Stimulated activated CD4-positive, alpha-beta T cell treated with anti-CD3 and anti-CD28 coated beads, Interleukin-1b, Interleukin-23, amount 100 ng/mL, for 4 hours (primary cell): ENCODE data around the gene PPP6C.
"Not testable (repeated sequence)": the region's sequence is repeated elsewhere in the genome, so short reads cannot be mapped to it uniquely, and the experiment has no call there.

ENCODE experiments used
- DNase-seq, 2 donors: peaks; one replicate each; pipeline ENCODE4 v3.0.0-alpha.2; 2020; ENCODE audit warnings: low read depth in 2 of 2

Gene PPP6C

DNA sequence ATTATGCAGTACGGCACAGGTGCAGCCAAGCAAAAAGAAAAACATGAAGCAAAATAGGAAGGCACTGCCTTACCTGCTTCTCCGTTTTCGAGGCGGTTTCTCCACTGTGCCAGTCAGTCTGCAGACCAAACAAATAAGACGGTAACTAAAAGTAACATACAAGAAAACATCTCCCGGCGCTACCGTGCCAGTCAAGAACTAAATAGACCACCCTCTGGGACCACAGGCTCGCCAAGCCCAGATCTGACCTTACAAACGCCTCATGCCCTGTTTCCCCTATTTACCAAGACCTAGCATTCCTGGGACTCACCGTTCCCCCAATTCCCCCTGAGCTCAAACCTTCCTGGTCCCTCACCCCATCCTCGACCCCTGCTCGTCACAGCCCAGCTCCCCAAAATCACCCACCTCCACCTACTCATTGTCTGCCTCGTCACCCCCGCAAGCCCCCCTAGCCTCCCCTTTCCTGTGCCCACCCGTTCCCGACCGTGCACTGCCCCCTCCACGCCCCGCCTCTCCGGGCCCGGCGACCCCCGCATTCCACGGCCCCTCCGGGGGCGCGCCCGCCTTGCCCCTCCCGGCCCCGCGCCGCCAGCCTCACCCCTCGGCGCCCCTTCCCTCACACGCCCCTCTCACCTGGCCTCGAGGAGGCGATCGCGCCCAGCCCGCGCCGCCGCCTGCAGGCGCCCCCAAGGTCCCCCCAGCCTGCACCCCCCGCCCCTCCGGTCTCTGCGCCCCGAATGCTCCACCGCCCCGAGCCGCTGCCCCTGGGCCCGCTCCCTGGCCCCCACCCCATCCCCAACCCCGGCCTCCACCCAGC is 46.8 kb downstream of the PPP6C start:
- no peak for DNase-seq

DNA sequence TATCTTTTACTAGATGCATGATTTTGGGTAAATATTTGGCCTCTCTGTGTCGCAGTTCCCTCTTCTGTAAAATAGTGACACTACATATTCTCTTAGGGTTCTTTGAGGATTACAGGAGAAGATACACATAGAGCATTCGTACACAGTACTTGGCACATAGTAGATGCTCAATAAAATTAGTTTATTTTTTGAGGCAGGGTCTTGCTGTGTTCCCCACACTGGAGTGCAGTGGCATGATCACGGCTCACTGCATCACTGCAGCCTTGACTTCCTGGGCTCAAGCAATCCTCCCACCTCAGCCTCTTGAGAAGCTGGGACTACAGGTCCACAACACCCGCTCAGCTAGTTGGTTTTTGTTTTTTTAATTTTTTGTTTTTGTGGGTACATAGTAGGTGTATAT is 47.9 kb downstream of the PPP6C start:
- no peak for DNase-seq

DNA sequence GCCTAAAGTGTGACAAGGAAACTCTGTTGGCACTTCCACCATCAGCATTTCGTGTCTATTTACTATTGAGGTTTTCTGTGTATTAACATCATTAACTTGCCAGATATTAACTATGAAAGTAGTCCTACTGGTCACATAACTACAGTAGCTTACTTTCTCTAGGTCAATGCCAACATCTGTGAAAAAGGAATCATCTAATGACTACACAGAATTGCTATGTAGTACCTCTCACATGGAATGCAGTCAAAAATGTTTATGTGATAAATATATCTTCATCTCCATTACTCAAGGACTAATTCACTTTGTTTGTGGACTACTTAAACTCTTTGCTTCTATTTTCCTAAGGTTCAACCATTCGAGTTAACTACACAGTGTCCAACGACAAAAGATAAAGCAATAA is 48.4 kb downstream of the PPP6C start:
- no peak for DNase-seq

DNA sequence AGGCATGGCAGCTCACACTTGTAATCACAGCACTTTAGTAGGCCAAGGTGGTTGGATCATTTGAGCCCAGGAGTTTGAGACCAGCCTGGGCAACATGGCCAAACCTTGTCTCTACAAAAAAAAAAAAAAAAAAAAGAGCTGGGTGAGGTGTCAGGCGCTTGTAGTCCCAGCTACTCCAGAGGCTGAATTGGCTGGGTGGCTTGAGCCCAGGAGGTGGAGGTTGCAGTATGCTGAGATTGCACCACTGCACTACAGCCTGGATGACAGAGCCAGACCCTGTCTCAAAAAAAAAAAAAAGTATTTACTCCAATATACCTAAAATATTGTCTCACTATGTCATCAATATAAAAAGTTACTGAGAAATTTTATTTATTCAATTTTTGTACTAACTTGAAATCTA is 49.0 kb downstream of the PPP6C start:
- no peak for DNase-seq

DNA sequence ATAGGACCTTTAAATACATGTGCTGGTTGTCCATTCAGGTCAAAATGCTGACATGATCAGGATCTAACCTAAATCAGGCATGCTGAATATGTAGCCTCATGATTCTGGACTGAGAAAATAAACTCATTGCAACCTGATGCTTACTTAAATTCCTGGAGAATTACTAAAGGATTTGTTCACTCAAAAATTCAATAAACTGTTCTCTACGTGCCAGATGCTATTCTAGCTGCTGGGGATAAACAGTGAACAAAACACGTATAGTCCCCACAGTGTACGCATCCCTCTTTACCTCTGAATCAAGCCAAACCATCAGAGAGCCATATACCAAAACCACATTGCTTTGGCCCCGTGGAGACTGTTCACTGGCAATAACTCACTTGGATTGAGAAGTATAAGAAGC is 52.4 kb downstream of the PPP6C start:
- no peak for DNase-seq

DNA sequence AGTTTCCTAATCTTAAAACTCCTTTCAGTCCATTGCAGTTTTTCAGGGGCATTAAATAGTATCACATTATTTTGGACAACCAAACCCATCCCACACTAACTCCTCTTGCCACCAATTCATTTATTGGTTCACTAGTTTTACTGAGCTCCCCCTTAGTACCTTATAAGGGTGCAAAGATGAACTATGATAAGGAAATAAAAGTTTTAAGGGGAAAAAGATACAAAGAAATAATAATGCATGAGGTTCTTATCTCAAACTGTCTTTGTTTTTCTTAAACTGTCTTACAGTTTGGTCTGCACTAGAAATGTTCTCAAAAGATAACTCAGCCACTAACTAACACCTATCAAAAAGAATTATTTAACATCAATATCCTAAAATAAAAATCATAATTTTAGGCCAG is 54.6 kb downstream of the PPP6C start:
- no peak for DNase-seq

DNA sequence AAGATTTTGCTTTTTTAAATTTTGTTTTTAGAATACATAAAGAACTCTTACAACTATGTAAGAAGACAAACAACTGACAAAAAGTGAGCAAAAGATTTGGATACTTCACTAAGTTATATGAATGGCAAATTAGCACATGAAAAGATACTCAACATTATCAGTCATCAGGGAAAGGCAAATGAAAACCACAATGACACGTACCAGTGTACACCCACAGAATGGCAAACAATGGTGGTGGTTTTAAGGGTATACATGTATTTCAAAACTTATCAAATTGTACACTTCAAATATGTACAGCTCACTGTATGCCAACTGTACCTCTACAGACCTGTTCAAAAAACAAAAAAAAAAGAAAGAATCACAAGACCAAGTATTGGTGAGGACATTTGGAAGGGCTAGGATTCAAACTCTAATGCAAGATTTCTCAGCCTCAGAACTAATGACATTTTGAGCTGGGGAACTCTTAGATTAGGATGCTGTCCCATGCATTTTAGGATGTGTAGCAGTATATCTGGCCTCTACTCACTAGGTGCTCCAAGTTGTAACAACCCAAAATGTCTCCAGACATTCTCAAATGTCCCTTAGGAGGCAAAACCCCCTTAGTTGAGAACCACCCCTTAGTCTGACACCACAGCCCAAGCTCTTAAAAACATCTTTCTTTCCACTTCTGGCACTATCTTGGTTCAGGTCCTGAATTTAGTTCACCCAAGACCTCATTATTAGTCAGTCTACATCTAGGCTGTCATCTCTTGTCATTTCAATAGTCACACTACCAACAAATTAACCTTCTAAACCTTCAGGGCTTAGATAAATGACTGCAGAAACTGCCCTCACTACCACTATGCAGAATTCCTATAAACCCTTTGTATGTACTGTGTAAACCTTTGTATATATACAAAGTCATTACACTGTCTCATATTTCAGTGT is 55.9 kb downstream of the PPP6C start:
- no peak for DNase-seq

DNA sequence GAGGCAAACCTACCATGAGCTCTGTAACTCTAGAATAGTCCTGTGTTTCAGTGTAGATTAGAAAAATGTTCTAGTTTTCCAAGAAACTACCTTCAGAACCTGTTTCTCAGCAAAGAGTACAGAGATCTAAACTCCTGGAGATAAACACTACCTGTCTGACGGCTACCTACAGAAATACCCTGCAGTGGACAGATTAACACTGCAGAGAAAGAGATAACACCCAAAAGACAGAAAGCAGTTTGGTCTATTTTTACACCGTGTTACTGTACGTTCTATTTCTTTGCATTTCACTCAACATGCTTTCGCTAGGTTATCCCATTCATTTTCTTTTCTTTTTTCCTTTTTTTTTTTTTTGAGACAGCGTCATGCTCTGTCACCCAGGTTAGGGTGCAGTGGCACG is 57.8 kb downstream of the PPP6C start:
- DNase-seq: no peak

DNA sequence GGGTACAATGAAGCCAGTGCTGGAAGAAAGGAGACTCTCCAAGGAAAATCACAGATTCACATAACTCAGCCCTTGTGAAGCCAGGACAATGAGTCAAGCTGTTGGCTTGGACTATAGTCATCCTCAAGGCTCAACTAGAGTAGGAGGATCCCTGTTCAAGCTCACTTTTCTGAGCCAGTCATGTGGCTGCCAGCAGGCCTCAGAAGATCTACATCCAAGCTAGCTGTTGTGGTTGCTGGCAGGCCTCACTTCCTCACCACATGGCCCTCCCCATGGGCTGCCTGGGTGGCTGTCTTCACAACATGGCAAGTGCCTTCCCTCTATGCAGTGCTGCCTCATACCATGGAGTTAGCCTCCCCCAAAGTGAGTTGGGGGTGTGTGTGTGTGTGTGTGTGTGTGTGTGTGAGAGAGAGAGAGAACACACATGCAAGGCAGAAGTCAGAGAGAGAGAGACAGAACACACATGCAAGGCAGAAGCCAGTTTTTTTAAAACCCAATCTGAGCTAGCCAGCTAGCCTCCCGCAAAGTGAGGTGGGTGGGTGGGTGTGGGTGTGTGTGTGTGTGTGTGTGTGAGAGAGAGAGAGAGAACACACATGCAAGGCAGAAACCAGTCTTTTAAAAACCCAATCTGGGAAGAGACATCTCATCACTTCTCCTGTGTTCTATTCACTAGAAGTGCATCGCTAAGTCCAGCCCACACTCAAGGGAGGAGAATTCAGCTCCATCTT is 63.4 kb downstream of the PPP6C start:
- DNase-seq: peak; percentile 28 to 47

DNA sequence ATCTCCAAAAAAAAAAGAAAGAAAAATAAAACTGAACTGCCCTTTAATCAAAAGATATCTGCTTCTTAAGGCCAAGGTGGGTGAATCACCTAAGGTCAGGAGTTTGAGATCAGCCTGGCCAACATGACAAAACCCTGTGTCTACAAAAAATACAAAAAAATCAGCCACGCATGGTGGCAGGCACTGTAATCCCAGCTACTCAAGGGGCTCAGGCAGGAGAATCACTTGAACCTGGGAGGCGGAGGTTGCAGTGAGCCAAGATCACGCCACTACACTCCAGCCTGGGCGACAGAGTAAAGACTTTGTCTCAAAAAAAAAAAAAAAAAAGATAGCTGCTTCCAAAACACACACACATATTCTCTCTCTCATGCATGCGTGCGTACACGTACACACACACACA is 64.1 kb downstream of the PPP6C start:
- no peak for DNase-seq

DNA sequence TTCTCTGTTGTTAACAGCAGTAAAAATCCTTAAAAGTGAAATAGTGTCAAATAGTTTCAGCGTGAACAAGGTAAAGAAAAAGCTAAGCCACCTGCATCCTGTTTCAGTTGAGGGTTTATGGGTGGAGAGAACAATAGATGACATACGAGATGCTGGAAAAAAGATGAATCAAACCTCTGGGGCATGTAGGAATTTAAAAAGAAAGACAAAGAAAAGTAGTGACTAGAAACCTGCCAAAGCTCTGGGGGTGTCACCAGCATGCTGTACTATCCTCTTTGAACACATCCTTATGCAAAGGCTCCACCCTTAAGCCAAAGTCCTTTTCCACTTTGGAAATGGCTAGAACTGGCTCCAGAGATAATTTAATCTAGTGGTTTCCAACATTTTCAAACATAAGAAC is 68.5 kb downstream of the PPP6C start:
- no peak for DNase-seq

DNA sequence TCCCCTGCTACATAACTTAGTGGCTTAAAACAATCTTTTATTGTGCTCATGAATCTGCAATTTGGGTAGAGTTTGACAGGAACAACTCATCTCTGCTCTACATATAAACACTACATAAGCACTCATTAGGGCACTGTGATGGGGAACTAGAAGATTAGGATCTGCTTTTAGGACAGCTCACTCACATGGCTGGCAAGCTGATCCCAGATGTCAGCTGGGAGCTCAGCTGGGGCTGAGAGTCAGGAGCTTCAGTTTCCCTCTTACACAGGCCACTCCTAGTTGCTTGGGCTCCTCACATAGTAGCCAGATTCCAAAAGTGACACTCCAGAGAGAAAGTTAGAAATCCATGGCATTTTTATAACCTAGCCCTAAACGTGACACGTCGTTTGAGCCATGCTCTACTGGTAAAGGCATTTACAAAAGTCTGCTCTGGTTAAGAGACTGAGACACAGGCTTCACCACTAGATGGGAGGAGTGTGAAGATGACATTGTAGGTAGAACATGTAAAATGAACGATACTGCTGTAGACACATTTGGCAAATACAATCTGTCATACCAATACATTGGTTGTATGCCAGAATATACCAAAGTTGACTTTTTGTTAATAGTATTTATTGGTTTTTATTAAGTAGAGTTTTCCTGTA is 69.8 kb downstream of the PPP6C start:
- no peak for DNase-seq

DNA sequence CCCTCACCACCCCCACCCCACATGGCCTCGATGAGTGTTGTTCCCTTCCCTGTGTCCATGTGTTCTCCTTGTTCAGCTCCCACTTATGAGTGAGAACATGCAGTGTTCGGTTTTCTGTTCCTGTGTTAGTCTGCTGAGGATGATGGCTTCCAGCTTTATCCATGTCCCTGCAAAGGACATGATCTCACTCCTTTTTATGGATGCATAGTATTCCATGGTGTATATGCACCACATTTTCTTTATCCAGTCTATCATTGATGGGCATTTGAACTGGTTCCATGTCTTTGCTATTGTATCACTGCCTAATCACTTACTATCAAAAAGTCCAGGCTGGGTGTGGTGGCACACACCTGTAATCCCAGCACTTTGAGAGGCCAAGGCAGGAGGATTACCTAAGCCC is 70.9 kb downstream of the PPP6C start:
- DNase-seq: not testable (repeated sequence)

DNA sequence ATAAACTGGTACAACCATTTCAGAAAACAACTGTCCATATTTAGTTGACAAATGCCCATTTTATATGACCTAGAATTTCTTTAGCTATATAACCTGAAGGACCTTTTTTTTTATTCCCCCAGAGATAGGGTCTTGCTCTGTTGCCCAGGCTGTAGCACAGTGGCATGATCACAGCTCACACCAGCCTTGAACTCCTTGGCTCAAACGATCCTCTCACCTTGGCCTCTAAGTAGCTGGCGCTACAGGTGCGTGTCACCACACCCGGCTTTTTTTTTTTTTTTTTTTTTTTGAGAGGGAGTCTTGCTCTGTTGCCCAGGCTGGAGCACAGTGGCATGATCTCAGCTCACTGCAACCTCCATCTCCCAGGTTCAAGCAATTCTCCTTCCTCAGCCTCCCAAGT is 75.1 kb downstream of the PPP6C start:
- DNase-seq: not testable (repeated sequence)

DNA sequence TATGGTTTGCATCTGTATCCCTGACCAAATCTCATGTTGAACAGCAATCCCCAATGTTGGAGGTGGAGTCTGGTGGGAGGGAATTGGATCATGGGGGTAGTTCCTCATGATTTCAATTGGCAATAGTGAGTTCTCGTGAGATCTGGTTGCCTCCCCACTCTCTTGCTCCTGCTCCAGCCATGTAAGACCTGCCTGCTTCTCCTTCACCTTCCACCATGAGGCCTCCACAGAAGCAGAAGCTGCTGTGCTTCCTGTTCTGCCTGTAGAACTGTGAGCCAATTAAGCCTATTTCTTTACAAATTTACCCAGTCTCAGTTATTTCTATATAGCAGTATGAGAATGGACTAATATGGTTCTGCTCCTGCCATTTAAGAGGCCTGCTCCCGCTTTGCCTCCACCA is 79.1 kb downstream of the PPP6C start:
- DNase-seq: no peak

DNA sequence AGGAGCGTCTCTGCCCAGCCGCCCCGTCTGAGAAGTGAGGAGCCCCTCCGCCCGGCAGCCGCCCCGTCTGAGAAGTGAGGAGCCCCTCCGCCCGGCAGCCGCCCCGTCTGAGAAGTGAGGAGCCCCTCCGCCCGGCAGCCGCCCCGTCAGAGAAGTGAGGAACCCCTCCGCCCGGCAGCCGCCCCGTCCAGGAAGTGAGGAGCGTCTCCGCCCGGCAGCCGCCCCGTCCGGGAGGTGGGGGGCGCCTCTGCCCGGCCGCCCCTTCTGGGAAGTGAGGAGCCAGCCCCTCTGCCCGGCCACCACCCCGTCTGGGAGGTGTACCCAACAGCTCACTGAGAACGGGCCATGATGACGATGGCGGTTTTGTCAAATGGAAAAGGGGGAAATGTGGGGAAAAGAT is 81.1 kb downstream of the PPP6C start:
- not testable (repeated sequence) for DNase-seq

DNA sequence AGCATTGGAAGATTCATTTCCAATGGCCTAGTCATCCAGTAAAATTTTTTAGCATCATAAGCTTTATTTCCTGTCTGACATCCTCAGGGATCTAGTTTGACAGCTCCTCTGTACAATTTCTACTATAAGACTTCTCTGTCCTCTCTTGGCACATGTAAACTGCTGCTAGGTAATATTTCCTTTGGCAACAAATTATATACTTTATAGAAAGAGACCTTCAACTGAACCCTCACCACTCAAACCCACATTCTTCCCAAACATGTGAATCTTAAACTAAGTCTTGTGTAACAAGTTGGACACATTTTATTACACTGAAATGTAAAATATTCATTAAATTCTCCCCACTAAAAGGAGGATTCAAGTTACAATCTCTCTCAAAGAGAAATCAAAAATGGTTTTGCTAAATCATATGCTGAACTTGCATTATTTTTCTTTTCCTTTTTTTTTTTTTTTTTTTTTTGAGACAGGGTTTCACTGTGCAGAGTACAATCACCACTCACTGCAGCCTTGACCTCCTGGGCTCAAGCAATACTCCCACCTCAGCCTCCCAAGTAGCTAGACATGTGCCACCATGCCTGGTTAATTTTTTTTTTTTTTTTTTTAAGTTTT is 83.2 kb downstream of the PPP6C start:
- no peak for DNase-seq

DNA sequence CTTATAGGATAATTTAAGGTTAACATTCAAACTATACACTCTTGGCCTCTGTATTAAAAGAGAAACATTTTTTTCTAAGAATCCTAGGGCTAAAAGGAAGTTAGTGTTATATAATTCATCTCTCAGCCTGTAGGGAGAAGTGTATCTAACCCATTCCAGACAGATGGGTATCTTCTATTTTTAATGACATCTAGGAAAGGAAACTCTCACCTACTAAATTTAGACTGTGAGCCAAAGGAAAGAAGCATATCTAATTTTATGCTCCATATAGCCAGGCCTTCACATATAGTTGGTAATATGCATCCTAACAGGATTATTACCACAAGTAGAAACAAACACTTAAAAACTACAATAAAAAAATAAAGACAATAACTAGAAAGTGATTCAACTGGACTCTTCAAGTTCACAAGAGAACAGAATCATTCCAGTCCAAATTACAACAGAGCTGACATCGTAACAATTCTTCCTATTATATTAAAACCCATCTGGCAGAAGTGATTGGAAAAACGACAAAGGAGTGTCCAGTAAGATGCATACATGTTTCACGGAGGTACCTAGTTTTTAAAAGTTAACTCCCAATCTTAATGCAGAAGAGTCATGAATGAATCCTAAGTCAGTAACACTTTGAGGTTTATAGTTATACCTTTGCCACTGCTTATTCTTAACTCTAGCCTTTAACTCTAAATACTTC is 85.7 kb downstream of the PPP6C start:
- no peak for DNase-seq

DNA sequence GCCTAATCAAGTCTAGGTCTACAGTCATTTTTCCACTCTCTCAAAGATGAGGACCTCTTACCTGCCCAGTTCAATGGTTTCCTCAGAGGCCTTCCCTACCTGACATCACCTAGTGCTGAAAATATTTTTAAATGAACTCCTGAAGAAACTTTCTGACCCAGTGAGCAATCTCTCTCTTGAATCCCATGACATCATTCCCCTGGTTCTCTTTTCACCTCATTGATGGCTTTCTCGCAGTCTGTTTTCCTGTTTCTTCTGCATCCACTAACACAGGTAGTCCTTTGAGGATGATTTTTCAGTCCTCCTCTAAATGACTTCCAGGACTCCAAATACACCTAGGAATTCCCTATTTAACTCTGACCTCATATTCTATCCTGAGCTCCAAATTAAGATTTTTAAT is 86.6 kb downstream of the PPP6C start:
- DNase-seq: no peak

DNA sequence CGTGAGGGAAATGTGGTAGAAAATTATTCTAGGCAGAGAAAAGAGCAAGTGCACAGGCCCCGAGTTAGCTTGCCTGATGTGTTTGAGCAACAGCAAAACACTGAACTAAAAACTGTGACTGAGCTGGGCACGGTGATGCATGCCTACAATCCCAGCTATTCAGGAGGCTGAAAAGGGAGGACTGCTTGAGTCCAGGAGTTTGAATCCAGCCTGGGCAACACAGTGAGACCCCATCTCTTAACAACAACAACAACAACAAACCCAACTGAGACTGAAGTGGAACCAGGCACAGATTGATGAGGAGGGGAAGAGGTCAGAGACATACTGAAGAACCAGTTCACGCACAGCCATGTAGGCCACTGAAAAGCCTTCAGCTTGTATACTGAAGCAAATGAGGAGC is 88.8 kb downstream of the PPP6C start:
- DNase-seq: no peak

DNA sequence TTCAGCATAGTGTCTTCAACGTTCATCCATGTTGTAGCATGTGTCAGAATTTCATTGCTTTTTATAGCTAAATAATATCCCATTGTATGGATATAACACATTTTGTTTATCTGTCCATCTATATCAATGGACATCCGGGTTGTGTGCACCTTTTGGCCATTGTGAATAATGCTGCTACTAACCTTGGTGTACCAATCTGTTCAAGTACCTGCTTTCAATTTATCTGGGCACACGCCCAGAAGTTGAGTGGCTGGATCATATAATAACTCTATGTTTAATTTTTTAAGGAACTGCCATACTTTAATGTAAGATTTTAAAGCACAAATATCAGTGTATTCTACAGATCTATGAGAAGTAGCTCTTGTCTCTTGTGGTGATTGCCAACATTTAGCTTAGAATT is 89.8 kb downstream of the PPP6C start:
- DNase-seq: no peak
